ENCODE data around the gene IFT122.

The IFT122 gene

DNA sequence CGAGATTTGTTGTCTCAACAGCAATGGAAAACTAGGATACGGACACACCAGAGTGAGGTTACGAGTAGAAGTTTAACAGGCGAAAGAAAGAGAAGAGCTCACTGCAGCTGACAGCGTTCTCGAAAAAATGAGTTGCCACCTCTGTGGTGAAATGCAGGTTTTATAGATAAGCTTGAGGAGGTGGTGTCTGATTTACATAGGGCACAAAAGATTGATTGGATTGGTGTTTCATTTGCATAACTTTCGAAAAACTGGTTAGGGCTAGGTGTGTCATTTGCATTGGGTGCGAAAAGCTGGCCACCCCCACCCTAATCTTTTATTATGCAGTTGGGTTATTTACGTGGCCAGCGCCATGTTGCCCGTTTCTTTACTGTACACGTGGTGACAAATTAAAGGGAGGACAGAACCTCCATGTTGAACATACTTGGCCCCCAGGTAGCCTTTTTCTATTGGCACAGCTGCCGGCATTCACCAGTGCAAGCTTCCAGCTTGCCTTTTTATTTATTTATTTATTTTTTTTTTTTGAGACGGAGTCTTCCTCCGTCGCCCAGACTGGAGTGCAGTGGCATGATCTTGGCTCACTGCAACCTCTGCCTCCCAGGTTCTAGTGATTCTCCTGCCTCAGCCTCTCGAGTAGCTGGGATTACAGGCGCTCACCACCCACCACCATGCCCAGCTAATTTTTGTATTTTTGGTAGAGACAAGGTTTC lies 8.3 kb downstream of the IFT122 start:
- Histone ChIP-seq H3K4me1 (peaks cover 0 to 19% (median 3%) of the 10 kb centered on the region in 10 experiments; a peak in 7 of 20 replicates), H3K9ac (no peak overlapping the region), H3K4me3 (no peak overlapping the region), H3K27me3 (no peaks in the 10 kb centered on the region), H3K36me3 (peaks cover 17 to 34% (median 25%) of the 10 kb centered on the region in 11 experiments; a peak in 21 of 22 replicates), H3K27ac (no peak overlapping the region), H4K20me1 (no peaks in the 10 kb centered on the region), H3K9me3 (replicated peaks in 1 of 11) (no peaks in the 10 kb centered on the region), H3K4me2 (no peak overlapping the region)
- TF ChIP-seq Cebpa-rat (IDR thresholded peaks at IDR 0.05) = no peak

DNA sequence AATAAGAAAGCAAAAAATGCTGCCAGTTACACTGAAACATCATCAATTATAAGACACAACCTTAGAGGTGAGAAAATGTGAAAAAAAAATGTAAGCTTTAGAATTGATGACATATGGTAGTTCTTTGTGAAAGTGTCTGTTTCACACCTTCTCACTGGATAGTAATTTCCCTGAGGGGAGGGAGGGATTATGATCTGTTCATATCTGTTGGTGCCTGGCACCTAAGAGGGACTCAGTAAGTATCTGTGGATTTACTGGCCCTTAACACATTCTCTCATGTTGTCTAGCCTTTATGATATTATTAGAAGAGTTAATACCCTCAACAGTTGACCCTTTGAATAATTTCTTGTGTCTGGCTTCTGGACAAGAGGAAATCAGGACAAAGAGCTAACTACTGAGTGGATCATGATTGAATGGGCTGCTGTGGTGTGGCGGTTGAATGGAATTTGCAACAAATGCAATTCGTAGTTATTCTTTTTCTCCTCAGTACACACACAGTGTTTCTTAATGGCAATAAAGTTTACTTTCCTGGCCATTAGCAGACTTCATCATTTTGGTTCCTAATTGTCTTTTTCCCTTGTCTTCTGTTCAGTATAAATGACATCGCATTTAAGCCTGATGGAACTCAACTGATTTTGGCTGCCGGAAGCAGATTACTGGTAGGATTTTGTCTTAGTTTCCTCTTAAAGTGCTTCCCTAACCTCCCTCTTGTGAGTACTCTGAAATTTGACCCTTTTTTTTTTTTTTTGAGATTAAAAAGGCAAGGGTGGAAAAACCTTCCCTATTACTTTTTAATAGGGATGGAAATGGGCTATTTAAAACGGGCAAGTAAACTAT lies 9.5 kb downstream of the IFT122 start:
- Histone ChIP-seq H3K36me3 (peaks cover 27 to 45% (median 37%) of the 10 kb centered on the region in 11 experiments), H3K9ac (0 out of 22 replicates have a peak overlapping the region, but pooled peaks of 1 of the 11 experiments have one; percentile 24), H3K4me2 (no peak overlapping the region), H3K9me3 (replicated peaks in 1 of 11) (no peaks in the 10 kb centered on the region), H3K4me3 (no peak overlapping the region), H4K20me1 (no peaks in the 10 kb centered on the region), H3K4me1 (peaks cover 0 to 11% (median 0%) of the 10 kb centered on the region in 10 experiments; a peak in 3 of 20 replicates), H3K27me3 (no peaks in the 10 kb centered on the region), H3K27ac (no peak overlapping the region)
- no peak for TF ChIP-seq Cebpa-rat (IDR thresholded peaks at IDR 0.05)

DNA sequence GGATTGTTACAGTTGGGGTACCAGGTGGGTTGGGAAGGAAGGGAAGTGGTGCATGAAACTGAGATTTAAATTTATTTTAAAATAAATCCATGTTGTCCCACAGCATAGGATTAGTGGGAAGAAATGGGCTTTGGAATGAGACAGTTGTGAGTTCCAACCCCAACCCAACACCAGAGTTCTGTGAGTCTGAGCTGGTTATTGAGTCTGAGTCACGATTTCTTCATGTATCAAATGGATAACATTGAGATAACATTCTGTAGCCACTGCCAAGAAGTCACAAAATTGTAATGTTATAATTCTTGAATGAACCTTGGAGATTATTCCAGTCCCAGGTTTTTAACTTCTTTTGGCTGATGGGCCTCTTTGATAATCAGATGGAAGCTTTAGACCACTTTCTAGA lies 13.7 kb downstream of the IFT122 start:
- TF ChIP-seq Cebpa-rat (IDR thresholded peaks at IDR 0.05) = no peak
- Histone ChIP-seq H3K4me3 (no peak overlapping the region), H3K4me2 (no peak overlapping the region), H3K9ac (no peak overlapping the region), H3K4me1 (peaks cover 0 to 18% (median 0%) of the 10 kb centered on the region in 10 experiments; a peak in 4 of 20 replicates), H3K27me3 (no peaks in the 10 kb centered on the region), H3K9me3 (replicated peaks in 1 of 11) (peaks cover 0 to 2% (median 0%) of the 10 kb centered on the region in 11 experiments; a peak in 1 of 22 replicates), H3K27ac (no peak overlapping the region), H4K20me1 (no peaks in the 10 kb centered on the region), H3K36me3 (peaks cover 48 to 74% (median 56%) of the 10 kb centered on the region in 11 experiments)

DNA sequence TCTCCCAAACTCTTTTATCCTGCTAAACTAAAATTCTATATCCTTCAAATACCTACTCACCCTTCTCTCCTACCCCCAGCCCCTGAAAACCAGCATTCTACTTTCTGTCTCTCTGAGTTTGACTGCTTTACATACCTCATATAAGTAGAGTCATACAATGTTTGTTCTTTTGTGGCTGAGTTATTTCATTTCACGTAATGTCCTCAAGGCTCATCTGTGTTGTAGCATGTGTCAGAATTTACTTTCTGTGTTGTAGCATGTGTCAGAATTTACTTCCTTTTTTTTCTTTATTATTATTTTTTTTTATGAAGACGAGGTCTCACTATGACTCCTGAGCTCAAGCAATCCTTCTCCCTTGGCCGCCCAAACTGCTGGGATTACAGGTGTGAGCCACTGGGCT lies 20.1 kb downstream of the IFT122 start:
- Histone ChIP-seq H3K27ac (no peak overlapping the region), H3K4me3 (no peak overlapping the region), H3K4me2 (no peak overlapping the region), H3K36me3 (peaks cover 23 to 70% (median 41%) of the 10 kb centered on the region in 11 experiments), H3K9ac (no peak overlapping the region), H3K9me3 (replicated peaks in 1 of 11) (peaks cover 0 to 8% (median 0%) of the 10 kb centered on the region in 11 experiments; a peak in 2 of 22 replicates), H3K27me3 (no peaks in the 10 kb centered on the region), H4K20me1 (no peaks in the 10 kb centered on the region), H3K4me1 (peaks cover 0 to 19% (median 0%) of the 10 kb centered on the region in 10 experiments; a peak in 6 of 20 replicates)
- TF ChIP-seq Cebpa-rat (IDR thresholded peaks at IDR 0.05) = no peak

DNA sequence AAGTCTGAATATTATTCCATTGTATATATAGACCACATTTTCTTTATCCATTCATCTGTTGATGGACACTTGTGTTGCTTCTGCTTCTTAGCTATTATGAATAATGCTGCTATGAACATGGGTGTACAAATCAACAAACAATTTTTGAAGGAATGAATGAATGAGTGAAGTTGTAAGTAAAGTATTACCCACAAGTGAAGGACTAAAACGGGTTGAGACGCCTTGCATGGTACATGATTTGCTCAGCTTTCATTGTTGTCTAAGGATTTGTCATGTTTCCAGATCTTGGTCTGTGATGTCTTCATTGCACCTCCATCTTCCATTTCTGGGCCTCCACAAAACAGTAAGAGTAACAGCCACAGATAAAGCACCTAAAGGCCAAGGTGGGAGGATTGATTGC lies 20.5 kb downstream of the IFT122 start:
- no peak overlapping the region for H3K4me2 ChIP-seq
- H3K9ac ChIP-seq = no peak overlapping the region
- H3K4me3 ChIP-seq = no peak overlapping the region
- peaks cover 0 to 19% (median 0%) of the 10 kb centered on the region in 10 experiments; a peak in 6 of 20 replicates for H3K4me1 ChIP-seq
- H3K27me3 ChIP-seq = no peaks in the 10 kb centered on the region
- H4K20me1 ChIP-seq = no peaks in the 10 kb centered on the region
- peaks cover 20 to 66% (median 38%) of the 10 kb centered on the region in 11 experiments for H3K36me3 ChIP-seq
- no peak for TF ChIP-seq Cebpa-rat (IDR thresholded peaks at IDR 0.05)
- H3K27ac ChIP-seq = no peak overlapping the region
- peaks cover 0 to 8% (median 0%) of the 10 kb centered on the region in 11 experiments; a peak in 2 of 22 replicates for H3K9me3 ChIP-seq (replicated peaks in 1 of 11)

DNA sequence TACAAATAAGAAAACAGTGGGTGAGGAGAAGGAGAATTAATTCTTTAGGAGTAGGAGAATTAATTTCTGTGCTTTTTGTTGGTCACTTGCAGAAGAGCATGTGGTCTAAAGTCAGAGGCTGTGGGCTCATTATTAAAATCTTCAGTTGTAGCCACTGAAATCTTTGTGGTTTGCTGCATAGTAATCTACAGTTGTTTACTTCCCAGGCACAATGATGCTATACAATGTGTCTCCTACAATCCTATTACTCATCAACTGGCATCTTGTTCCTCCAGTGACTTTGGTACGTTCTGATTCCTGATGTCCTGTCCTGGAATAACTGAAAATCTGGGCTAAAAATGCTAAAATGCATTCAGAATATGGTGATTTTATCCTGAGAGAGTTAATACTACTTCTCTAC lies 21.0 kb downstream of the IFT122 start:
- Histone ChIP-seq H3K4me3 (no peak overlapping the region), H3K27ac (no peak overlapping the region), H3K4me1 (peaks cover 0 to 16% (median 0%) of the 10 kb centered on the region in 10 experiments; a peak in 6 of 20 replicates), H3K36me3 (peaks cover 16 to 63% (median 37%) of the 10 kb centered on the region in 11 experiments), H3K4me2 (no peak overlapping the region), H4K20me1 (no peaks in the 10 kb centered on the region), H3K9ac (no peak overlapping the region), H3K27me3 (no peaks in the 10 kb centered on the region), H3K9me3 (replicated peaks in 1 of 11) (peaks cover 0 to 8% (median 0%) of the 10 kb centered on the region in 11 experiments; a peak in 2 of 22 replicates)
- TF ChIP-seq Cebpa-rat (IDR thresholded peaks at IDR 0.05) = no peak

DNA sequence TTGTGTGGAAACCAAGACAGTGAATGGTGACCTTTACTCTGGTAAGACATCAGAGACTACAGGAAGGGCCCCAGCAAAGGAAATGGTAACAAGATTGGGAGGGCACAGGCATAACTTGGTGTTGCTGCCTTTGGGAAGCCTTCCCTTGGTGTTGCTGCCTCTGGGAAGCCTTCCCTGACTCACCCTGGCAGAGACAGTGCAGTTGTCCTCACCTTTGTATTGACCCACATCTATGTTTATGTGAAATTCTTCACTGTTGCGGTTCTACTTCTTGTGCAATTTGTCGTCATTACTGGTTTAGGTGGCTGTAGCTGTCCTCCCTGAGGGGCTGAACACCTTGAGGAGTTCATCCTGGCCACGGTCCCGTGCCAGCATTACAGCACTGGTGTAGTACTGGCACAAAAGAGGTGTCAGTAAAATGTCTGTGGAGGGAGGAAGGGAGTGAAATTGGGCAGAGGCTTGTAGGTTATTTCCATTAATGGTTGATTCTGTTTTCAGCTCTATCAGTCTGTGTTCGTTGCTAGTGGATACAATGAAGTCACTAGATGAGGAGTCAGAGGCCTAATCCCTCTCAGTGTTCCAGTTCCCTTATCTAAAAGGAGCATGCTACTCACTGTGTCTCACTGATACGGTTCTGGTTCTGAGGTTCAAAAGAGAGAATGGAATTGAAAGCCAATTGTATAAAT lies 21.6 kb downstream of the IFT122 start:
- H3K4me2 ChIP-seq = no peak overlapping the region
- H3K27ac ChIP-seq = no peak overlapping the region
- H3K27me3 ChIP-seq = no peaks in the 10 kb centered on the region
- no peak overlapping the region for H3K9ac ChIP-seq
- peaks cover 0 to 10% (median 0%) of the 10 kb centered on the region in 10 experiments; a peak in 4 of 20 replicates for H3K4me1 ChIP-seq
- H4K20me1 ChIP-seq = no peaks in the 10 kb centered on the region
- H3K36me3 ChIP-seq = peaks cover 11 to 64% (median 39%) of the 10 kb centered on the region in 11 experiments
- H3K9me3 ChIP-seq (replicated peaks in 1 of 11) = peaks cover 0 to 8% (median 0%) of the 10 kb centered on the region in 11 experiments; a peak in 2 of 22 replicates
- no peak for TF ChIP-seq Cebpa-rat (IDR thresholded peaks at IDR 0.05)
- H3K4me3 ChIP-seq = no peak overlapping the region

DNA sequence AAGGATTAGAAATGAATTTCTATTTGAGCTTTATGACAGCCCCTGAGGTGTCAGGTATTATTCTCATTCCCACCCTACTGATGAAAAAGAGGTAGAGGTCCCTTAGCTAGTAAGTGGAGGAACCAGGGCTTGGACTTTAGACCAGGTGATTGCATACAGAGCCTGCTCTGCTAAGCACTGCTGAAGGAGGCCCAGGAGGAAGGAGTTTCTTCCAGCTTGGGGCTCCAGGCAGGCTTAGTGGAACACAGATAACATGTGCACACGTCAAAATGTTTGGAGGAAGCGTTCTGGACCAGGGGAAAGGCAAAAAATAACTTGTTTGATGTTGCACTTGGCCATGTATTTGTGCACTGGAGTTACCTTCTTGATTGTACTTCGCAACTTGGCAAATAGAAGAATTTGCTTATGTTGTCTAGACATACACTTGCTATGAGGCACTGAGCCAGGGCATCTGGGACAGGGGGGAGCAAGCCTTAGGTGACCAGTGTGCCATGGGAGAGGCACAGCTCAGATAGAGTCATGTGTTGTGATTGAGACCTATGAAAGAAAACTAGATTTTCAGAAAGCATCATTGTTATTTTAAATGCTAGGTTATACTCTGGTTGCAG lies 22.4 kb downstream of the IFT122 start:
- peaks cover 0 to 10% (median 0%) of the 10 kb centered on the region in 10 experiments; a peak in 4 of 20 replicates for H3K4me1 ChIP-seq
- H3K36me3 ChIP-seq = peaks cover 11 to 62% (median 35%) of the 10 kb centered on the region in 11 experiments
- TF ChIP-seq Cebpa-rat (IDR thresholded peaks at IDR 0.05) = no peak
- no peaks in the 10 kb centered on the region for H4K20me1 ChIP-seq
- H3K27ac ChIP-seq = no peak overlapping the region
- peaks cover 0 to 8% (median 0%) of the 10 kb centered on the region in 11 experiments; a peak in 2 of 22 replicates for H3K9me3 ChIP-seq (replicated peaks in 1 of 11)
- H3K9ac ChIP-seq = no peak overlapping the region
- no peaks in the 10 kb centered on the region for H3K27me3 ChIP-seq
- no peak overlapping the region for H3K4me2 ChIP-seq
- no peak overlapping the region for H3K4me3 ChIP-seq
